Neuronal stem cell (in vitro differentiated cells): Measurements from ENCODE around the gene PPP5C. TPM values are rescaled to one million over a fixed set of nuclear protein-coding genes. Genes with fewer than 3 reads are reported as not detected.
"Not testable (repeated sequence)": the region's sequence is repeated elsewhere in the genome, so short reads cannot be mapped to it uniquely, and the experiment has no call there.

ENCODE experiments used
- DNase-seq: peaks from one replicate; pipeline ENCODE4 v3.0.0-alpha.2; 2013; ENCODE audit warnings: low spot score
- H2AFZ ChIP-seq: one replicate; pipeline ENCODE4 v1.6.1; 2013; ENCODE audit warnings: mild to moderate bottlenecking, low read length, inconsistent platforms
- H2AK5ac ChIP-seq: 2 replicates; pipeline ENCODE4 v1.6.1; 2013; ENCODE audit warnings: low read depth, mild to moderate bottlenecking, inconsistent platforms, low read length, moderate library complexity, mixed read lengths
- H2BK120ac ChIP-seq: 2 replicates; pipeline ENCODE4 v1.6.1; 2013; ENCODE audit warnings: low read depth, mild to moderate bottlenecking, inconsistent platforms, low read length, moderate library complexity, mixed read lengths
- H2BK12ac ChIP-seq: one replicate; pipeline ENCODE4 v1.6.1; 2013; ENCODE audit warnings: low read length, inconsistent platforms
- H2BK15ac ChIP-seq: 2 replicates; pipeline ENCODE4 v1.6.1; 2013; ENCODE audit warnings: mild to moderate bottlenecking, low read length, inconsistent platforms, mixed read lengths
- H2BK5ac ChIP-seq: one replicate; pipeline ENCODE4 v1.6.1; 2013; ENCODE audit warnings: inconsistent platforms, mild to moderate bottlenecking, low read length, moderate library complexity
- H3K14ac ChIP-seq: one replicate; pipeline ENCODE4 v1.6.1; 2013; ENCODE audit warnings: low read length, inconsistent platforms
- H3K18ac ChIP-seq: 2 replicates; pipeline ENCODE4 v1.6.1; 2013; ENCODE audit warnings: low read length, inconsistent platforms
- H3K23ac ChIP-seq: 2 replicates; pipeline ENCODE4 v1.6.1; 2013; ENCODE audit warnings: low read depth, mild to moderate bottlenecking, mixed read lengths, low read length, inconsistent platforms; ENCODE audit not compliant: poor library complexity
- H3K27ac ChIP-seq: replicated peaks from 3 replicates; pipeline ENCODE4 v1.5.1; 2013; ENCODE audit warnings: low read length, inconsistent platforms
- H3K27me3 ChIP-seq, 3 experiments: 2 replicates each; pipeline ENCODE4 v1.6.1; 2013; ENCODE audit warnings: low read length in 3 of 3, mild to moderate bottlenecking in 2 of 3, inconsistent platforms in 1 of 3, low read depth in 1 of 3, mixed read lengths in 1 of 3, moderate library complexity in 1 of 3; ENCODE audit not compliant: control insufficient read depth in 3 of 3, insufficient read depth in 3 of 3
- H3K36me3 ChIP-seq, 2 donors: replicated peaks in 1 of 2; 2 replicates each; pipeline ENCODE4 v1.6.1; 2013; ENCODE audit warnings: low read length in 2 of 2; ENCODE audit not compliant: control insufficient read depth in 2 of 2, insufficient read depth in 2 of 2
- H3K4ac ChIP-seq: 2 replicates; pipeline ENCODE4 v1.6.1; 2013; ENCODE audit warnings: inconsistent platforms, mild to moderate bottlenecking, low read length, moderate library complexity
- H3K4me1 ChIP-seq, 2 donors: 1 replicate in 1 of 2; 2 replicates in 1 of 2; pipeline ENCODE4 v1.6.1; 2013; ENCODE audit warnings: low read length in 2 of 2, low read depth in 1 of 2; ENCODE audit not compliant: control insufficient read depth in 2 of 2, insufficient read depth in 1 of 2
- H3K4me2 ChIP-seq: one replicate; pipeline ENCODE4 v1.6.1; 2013; ENCODE audit warnings: mild to moderate bottlenecking, low read length, inconsistent platforms; ENCODE audit not compliant: insufficient read depth, poor library complexity, severe bottlenecking
- H3K4me3 ChIP-seq, 2 donors: 2 replicates each; pipeline ENCODE4 v1.5.1; 2013; ENCODE audit warnings: low read length in 2 of 2, mild to moderate bottlenecking in 2 of 2, inconsistent platforms in 1 of 2, moderate library complexity in 1 of 2
- H3K79me1 ChIP-seq: one replicate; pipeline ENCODE4 v1.6.1; 2013; ENCODE audit warnings: low read depth, mild to moderate bottlenecking, inconsistent platforms, low read length, moderate library complexity
- H3K9ac ChIP-seq: one replicate; pipeline ENCODE4 v1.6.1; 2013; ENCODE audit warnings: mild to moderate bottlenecking, low read depth, low read length, inconsistent platforms; ENCODE audit not compliant: poor library complexity
- H3K9me3 ChIP-seq, 2 donors: replicated peaks in 1 of 2; 2 replicates each; pipeline versions ENCODE3 to v1.6.1; 2013; ENCODE audit warnings: low read length in 2 of 2, mild to moderate bottlenecking in 2 of 2, inconsistent platforms in 1 of 2, low read depth in 1 of 2, mixed read lengths in 1 of 2, moderate library complexity in 1 of 2; ENCODE audit not compliant: control insufficient read depth in 2 of 2, insufficient read depth in 1 of 2
- H4K8ac ChIP-seq: one replicate; pipeline ENCODE4 v1.6.1; 2013; ENCODE audit warnings: low read depth, mild to moderate bottlenecking, inconsistent platforms, low read length, moderate library complexity
- H4K91ac ChIP-seq: one replicate; pipeline ENCODE4 v1.6.1; 2013; ENCODE audit warnings: low read length, low read depth, mild to moderate bottlenecking, inconsistent platforms; ENCODE audit not compliant: poor library complexity
- WGBS, 2 donors: extraction: QIAGEN DNeasy Blood & Tissue Kit; methylation state at CpG; one replicate each; pipeline ENCODE4 v1.1.7; 2013; ENCODE audit warnings: missing lambda C conversion rate in 2 of 2, mixed read lengths in 1 of 2; ENCODE audit not compliant: insufficient read length in 2 of 2, insufficient replicate concordance in 1 of 2; ENCODE audit errors: extremely low coverage in 2 of 2; 5-methylcytosine and 5-hydroxymethylcytosine counted together
- small RNA-seq: library from polyadenylated mRNA; stranded (forward); fragments of <200 nt; extraction: miRNeasy Mini kit (QIAGEN cat#:217004); gene quantifications from one replicate; pipeline ENCODE3, GENCODE V24; 2013; ENCODE audit not compliant: insufficient read depth

PPP5C gene

GRCh38 chr19:46435009-46435408, 88.1 kb downstream of the PPP5C start:
- H2BK120ac ChIP-seq = no peak overlapping the region
- H3K4ac ChIP-seq = no peak overlapping the region
- WGBS, 2 donors = no CpG with 5 or more reads among the region's 6 CpGs
- H3K4me2 ChIP-seq = no peak overlapping the region
- no peak overlapping the region for H2BK15ac ChIP-seq
- no peak overlapping the region for H4K91ac ChIP-seq
- no peak overlapping the region for H2AK5ac ChIP-seq
- peaks cover 0 to under 1% of the 10 kb centered on the region in 2 donors for H3K4me1 ChIP-seq
- H3K4me3 ChIP-seq = no peak overlapping the region
- H3K27me3 ChIP-seq = no peaks in the 10 kb centered on the region
- no peaks in the 10 kb centered on the region for H3K9me3 ChIP-seq
- no peak overlapping the region for H3K18ac ChIP-seq
- no peak overlapping the region for H3K14ac ChIP-seq
- no peak overlapping the region for H3K9ac ChIP-seq
- H4K8ac ChIP-seq = no peak overlapping the region
- H3K79me1 ChIP-seq = no peaks in the 10 kb centered on the region
- no peak for DNase-seq
- no peak overlapping the region for H2AFZ ChIP-seq
- no peak overlapping the region for H2BK12ac ChIP-seq
- H3K27ac ChIP-seq = no peak overlapping the region
- no peak overlapping the region for H3K23ac ChIP-seq
- no peak overlapping the region for H2BK5ac ChIP-seq
- H3K36me3 ChIP-seq = no peaks in the 10 kb centered on the region

GRCh38 chr19:46435689-46436088, 88.8 kb downstream of the PPP5C start:
- not testable (repeated sequence) for DNase-seq, H2BK5ac ChIP-seq, H3K27me3 ChIP-seq, H3K4ac ChIP-seq, H3K14ac ChIP-seq, H3K4me2 ChIP-seq, H2BK15ac ChIP-seq, H3K23ac ChIP-seq, H3K9ac ChIP-seq, H3K18ac ChIP-seq, H3K9me3 ChIP-seq, H3K27ac ChIP-seq, H3K36me3 ChIP-seq, H4K91ac ChIP-seq, H3K4me3 ChIP-seq, H2BK120ac ChIP-seq, H3K79me1 ChIP-seq, H2AFZ ChIP-seq, H3K4me1 ChIP-seq, H2AK5ac ChIP-seq, H2BK12ac ChIP-seq, H4K8ac ChIP-seq
- no CpG with 5 or more reads among the region's 4 CpGs for WGBS, 2 donors

Small RNA genes within 50 kb of the gene (small RNA-seq; reads per million reads assigned to genes)
- gene RNU6-924P = not detected
